ENCODE measurements around the gene EIF1B.

The EIF1B gene

DNA sequence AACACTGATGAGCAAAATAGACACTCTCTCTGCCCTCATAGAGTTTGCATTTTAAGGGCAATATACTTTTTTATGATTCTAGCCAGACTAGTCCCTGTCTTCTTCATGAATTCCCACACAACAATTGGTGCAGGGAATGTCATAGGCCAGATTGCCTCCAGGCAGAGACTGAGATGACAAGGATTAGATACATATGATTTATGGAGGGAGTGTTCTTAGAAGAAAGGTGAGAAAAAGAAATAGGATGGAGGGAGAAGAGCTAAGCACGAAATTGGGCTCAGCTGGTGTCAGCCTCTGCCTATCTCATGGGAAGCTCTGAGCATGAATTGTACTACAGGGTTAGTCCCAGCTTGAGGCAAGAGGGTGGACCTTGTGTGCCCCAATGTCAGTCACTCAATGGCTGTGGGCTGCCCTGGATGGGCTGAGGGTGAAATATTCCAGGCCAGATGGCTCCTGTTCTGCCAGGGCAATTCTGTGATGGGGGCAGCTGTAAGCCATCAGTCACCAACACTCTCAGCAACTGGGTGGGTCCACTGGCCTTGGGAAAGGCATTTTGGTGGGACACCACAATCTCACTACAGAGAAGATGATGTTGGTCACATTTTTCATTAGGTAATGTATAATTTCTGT, 31.1 kb downstream of the EIF1B start:
- DNase-seq = no peak

DNA sequence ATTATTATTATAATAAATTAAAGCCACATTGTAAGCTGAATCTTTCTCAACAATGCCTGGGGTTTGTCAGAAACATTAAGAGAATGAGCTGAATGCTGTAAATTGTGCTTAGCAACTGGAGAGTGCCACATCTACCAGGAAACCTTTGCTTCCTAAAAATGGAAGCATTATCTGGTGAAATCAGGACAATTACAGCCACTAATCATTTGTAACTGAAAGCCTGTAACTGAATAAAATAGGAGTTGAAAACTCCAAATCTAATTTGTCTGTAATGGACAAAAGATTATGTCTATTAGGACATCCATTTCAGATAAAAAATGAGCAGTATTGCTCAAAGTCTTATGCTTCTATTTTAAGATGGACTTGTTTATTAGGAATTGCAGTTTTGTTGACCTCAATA, 32.2 kb downstream of the EIF1B start:
- no peak for DNase-seq

DNA sequence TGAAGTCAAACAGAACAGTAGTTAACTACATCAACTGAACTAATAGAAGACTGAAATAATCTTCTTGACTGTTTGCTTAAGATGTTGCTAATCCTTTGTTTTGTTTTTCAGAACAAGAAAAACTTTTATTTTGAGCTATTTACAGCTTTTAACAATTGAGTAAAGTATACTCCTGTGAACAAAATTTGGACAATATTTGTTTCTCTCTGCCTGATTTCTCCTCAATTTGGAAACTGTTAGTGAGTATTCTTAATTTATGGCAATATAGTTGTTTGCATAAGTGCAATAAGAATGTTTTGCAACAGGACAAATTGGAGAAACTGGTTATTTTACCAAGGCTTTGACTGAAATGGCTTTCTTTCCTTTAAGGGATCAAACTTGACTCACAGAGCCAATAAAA, 41.0 kb downstream of the EIF1B start:
- no peak for DNase-seq

DNA sequence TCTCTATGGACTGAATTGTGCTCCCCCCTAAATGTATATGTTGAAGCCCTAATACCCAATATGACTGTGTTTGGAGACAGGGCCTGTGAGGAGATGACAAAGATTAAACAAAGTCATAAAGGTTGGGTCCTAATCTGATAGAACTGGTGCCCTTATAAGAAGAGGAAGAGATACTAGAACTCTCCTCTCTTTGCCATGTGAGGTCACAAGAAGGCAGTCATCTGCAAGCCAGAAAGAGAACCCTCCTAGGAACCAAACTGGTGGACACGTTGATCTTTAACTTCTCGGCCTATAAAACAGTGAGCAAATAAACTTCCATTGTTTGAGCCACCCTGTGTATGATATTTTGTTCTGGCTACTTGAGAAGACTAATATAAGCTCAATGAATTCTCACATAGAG, 45.9 kb downstream of the EIF1B start:
- DNase-seq = no peak

DNA sequence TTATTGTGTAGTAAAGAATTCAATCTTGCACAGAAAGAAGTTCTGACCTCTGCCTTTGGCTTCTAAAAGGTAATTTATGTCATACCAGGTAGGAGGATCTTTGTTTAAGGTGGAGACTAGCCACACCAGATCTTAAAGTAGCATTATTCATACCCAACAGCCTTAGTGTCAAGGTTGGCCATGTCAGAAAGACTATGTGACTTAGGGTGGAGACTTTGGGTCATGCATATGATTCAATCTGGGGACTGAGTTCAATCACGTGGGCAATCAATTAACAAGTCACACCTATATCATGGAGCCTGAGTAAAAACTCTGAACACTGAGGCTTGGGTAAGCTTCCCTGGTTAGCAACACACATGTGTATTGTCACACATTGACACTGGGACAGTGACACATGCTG, 48.9 kb downstream of the EIF1B start:
- no peak for DNase-seq
